IMR-90 (cell line): ENCODE measurements around the gene TOR2A. TPM values are rescaled to one million over a fixed set of nuclear protein-coding genes. Genes with fewer than 3 reads are reported as not detected.

Experiments
- ATAC-seq: fragments of 200-7000 bp; cut with Tn5 transposase; 2 replicates; pipeline ENCODE4 v1.9.1; 2020; ENCODE audit warnings: low read depth, mild to moderate bottlenecking, moderate library complexity
- BruUV-seq: library from RNA; stranded (reverse); fragments of 400-500 nt; replicated peaks from 2 replicates; lab custom pipeline; 2021; lab: Mats Ljungman, UMichigan
- CTCF ChIA-PET: fragments of 300-600 bp; formaldehyde crosslinking; extraction: SDS; loops from one replicate; lab custom pipeline; 2021; ENCODE audit warnings: antibody characterized with exemption; lab: Yijun Ruan, JAX
- POLR2A ChIA-PET: fragments of 300-600 bp; sonication (Branson Sonifier 250); formaldehyde crosslinking; loops from one replicate; lab custom pipeline; 2022; ENCODE audit warnings: antibody characterized with exemption; ENCODE audit not compliant: unreplicated experiment; lab: Charles Lee
- DNase-seq: peaks from one replicate; pipeline ENCODE4 v3.0.0; 2013
- H2AFZ ChIP-seq: replicated peaks from 2 replicates; pipeline ENCODE3; 2013; ENCODE audit warnings: low read length, mild to moderate bottlenecking; ENCODE audit not compliant: poor library complexity
- H2AK5ac ChIP-seq: 2 replicates; pipeline ENCODE4 v1.6.1; 2013; ENCODE audit warnings: low read depth, low read length, inconsistent platforms
- H2AK9ac ChIP-seq: replicated peaks from 2 replicates; pipeline ENCODE3; 2013; ENCODE audit warnings: mild to moderate bottlenecking, low read depth, low read length, moderate library complexity; ENCODE audit not compliant: poor library complexity
- H2BK120ac ChIP-seq: 2 replicates; pipeline ENCODE4 v1.6.1; 2013; ENCODE audit warnings: low read depth, low read length, inconsistent platforms
- H2BK15ac ChIP-seq: 3 replicates; pipeline ENCODE4 v1.6.1; 2013; ENCODE audit warnings: low read depth, low read length, inconsistent platforms
- H2BK20ac ChIP-seq: 2 replicates; pipeline ENCODE4 v1.6.1; 2013; ENCODE audit warnings: low read depth, mild to moderate bottlenecking, inconsistent platforms, low read length, moderate library complexity
- H2BK5ac ChIP-seq: 2 replicates; pipeline ENCODE4 v1.6.1; 2013; ENCODE audit warnings: mild to moderate bottlenecking, low read depth, low read length, inconsistent platforms; ENCODE audit not compliant: poor library complexity, severe bottlenecking
- H3K14ac ChIP-seq: replicated peaks from 2 replicates; pipeline ENCODE4 v1.6.1; 2013; ENCODE audit warnings: low read depth, low read length, inconsistent platforms
- H3K18ac ChIP-seq: 2 replicates; pipeline ENCODE4 v1.6.1; 2013; ENCODE audit warnings: low read depth, low read length, control low read depth
- H3K23ac ChIP-seq: 2 replicates; pipeline ENCODE4 v1.6.1; 2013; ENCODE audit warnings: low read depth, low read length, inconsistent platforms
- H3K27ac ChIP-seq: 2 replicates; pipeline ENCODE4 v1.5.1; 2013; ENCODE audit warnings: mild to moderate bottlenecking, control low read depth, low read length; ENCODE audit not compliant: insufficient read depth
- H3K27me3 ChIP-seq: 2 replicates; pipeline ENCODE4 v1.6.1; 2013; ENCODE audit warnings: low read length; ENCODE audit not compliant: control insufficient read depth, insufficient read depth
- H3K36me3 ChIP-seq: 2 replicates; pipeline ENCODE4 v1.6.1; 2013; ENCODE audit warnings: low read length, mixed read lengths; ENCODE audit not compliant: control insufficient read depth, insufficient read depth
- H3K4ac ChIP-seq: 2 replicates; pipeline ENCODE4 v1.6.1; 2013; ENCODE audit warnings: low read depth, low read length, inconsistent platforms
- H3K4me1 ChIP-seq: 2 replicates; pipeline ENCODE4 v1.6.1; 2013; ENCODE audit warnings: low read length, mixed read lengths; ENCODE audit not compliant: control insufficient read depth, insufficient read depth
- H3K4me2 ChIP-seq: 2 replicates; pipeline ENCODE4 v1.6.1; 2013; ENCODE audit warnings: low read depth, mild to moderate bottlenecking, control low read depth, low read length, moderate library complexity
- H3K4me3 ChIP-seq: 2 replicates; pipeline ENCODE4 v1.5.1; 2013; ENCODE audit warnings: low read depth, mild to moderate bottlenecking, control low read depth, low read length, moderate library complexity; ENCODE audit not compliant: insufficient read depth
- H3K56ac ChIP-seq: 2 replicates; pipeline ENCODE4 v1.6.1; 2013; ENCODE audit warnings: low read length, inconsistent platforms; ENCODE audit not compliant: insufficient read depth; ENCODE audit errors: extremely low read depth
- H3K79me1 ChIP-seq, 2 experiments: 2 replicates each; pipeline ENCODE4 v1.6.1; 2013; ENCODE audit warnings: low read length in 2 of 2, inconsistent platforms in 1 of 2, low read depth in 1 of 2
- H3K9ac ChIP-seq: 2 replicates; pipeline ENCODE4 v1.6.1; 2013; ENCODE audit warnings: low read depth, low read length, control low read depth
- H3K9me1 ChIP-seq: 2 replicates; pipeline ENCODE4 v1.6.1; 2013; ENCODE audit warnings: low read length, inconsistent platforms; ENCODE audit not compliant: insufficient read depth
- H3K9me3 ChIP-seq: 2 replicates; pipeline ENCODE4 v1.6.1; 2013; ENCODE audit warnings: low read length; ENCODE audit not compliant: control insufficient read depth, insufficient read depth
- H4K20me1 ChIP-seq: 2 replicates; pipeline ENCODE4 v1.6.1; 2013; ENCODE audit warnings: low read length, inconsistent platforms; ENCODE audit not compliant: insufficient read depth
- H4K5ac ChIP-seq: 2 replicates; pipeline ENCODE4 v1.6.1; 2013; ENCODE audit warnings: mild to moderate bottlenecking, low read depth, low read length, control low read depth
- H4K8ac ChIP-seq, 2 experiments: 2 replicates each; pipeline ENCODE4 v1.6.1; 2013; ENCODE audit warnings: low read depth in 2 of 2, low read length in 2 of 2, control low read depth in 1 of 2, inconsistent platforms in 1 of 2
- H4K91ac ChIP-seq: 2 replicates; pipeline ENCODE4 v1.6.1; 2013; ENCODE audit warnings: low read depth, low read length, inconsistent platforms; ENCODE audit not compliant: insufficient read depth
- BHLHE40 ChIP-seq: fragments of 150-350 bp; IDR thresholded peaks from 2 replicates; pipeline ENCODE4 v1.6.1; 2016; ENCODE audit warnings: mild to moderate bottlenecking, low read depth, low read length
- CEBPB ChIP-seq: IDR thresholded peaks from 2 replicates; pipeline ENCODE4 v1.6.1; 2012; ENCODE audit warnings: low read depth, low read length, improper control_type of control experiment
- ELK1 ChIP-seq: fragments of 150-350 bp; IDR thresholded peaks from 2 replicates; pipeline ENCODE4 v1.6.1; 2016; ENCODE audit warnings: low read depth, mild to moderate bottlenecking, low read length, moderate library complexity, borderline replicate concordance
- MXI1 ChIP-seq: IDR thresholded peaks from 2 replicates; pipeline ENCODE4 v1.6.1; 2012; ENCODE audit warnings: low read depth, mild to moderate bottlenecking, low read length, moderate library complexity, borderline replicate concordance
- NFE2L2 ChIP-seq: fragments of 150-350 bp; IDR thresholded peaks from 2 replicates; pipeline ENCODE4 v1.6.1; 2016; ENCODE audit warnings: low read depth, mild to moderate bottlenecking, low read length
- RAD21 ChIP-seq: IDR thresholded peaks from 2 replicates; pipeline ENCODE4 v1.6.1; 2012; ENCODE audit warnings: low read length, improper control_type of control experiment
- WGBS, 2 experiments: methylation state at CpG; one replicate each; pipeline versions ENCODE4 v1.1.5 to v1.1.7; 2013; ENCODE audit warnings: missing lambda C conversion rate in 2 of 2; ENCODE audit not compliant: insufficient read length in 1 of 2; ENCODE audit errors: extremely low coverage in 2 of 2; 5-methylcytosine and 5-hydroxymethylcytosine counted together
- dilution Hi-C: fragments of 300-500 bp; cut with HindIII; formaldehyde crosslinking; loops from one replicate; pipeline ENCODE4 v1.14.3; 2018; ENCODE audit warnings: low sequenced_read_pairs; ENCODE audit not compliant: unreplicated experiment
- in situ Hi-C: fragments of 300-500 bp; cut with MboI; formaldehyde crosslinking; loops from 3 replicates; pipeline ENCODE4 v1.14.3; 2019; ENCODE audit warnings: low sequenced_read_pairs, inconsistent platforms, mixed read lengths
- intact Hi-C: fragments of 100-400 bp; cut with micrococcal nuclease; formaldehyde crosslinking; loops from 2 replicates; pipeline ENCODE4 v1.10.0; 2022
- polyA plus RNA-seq, 3 experiments: library from polyadenylated mRNA; depleted of rRNA; stranded (reverse); fragments of >200 nt; gene quantifications; 2 replicates each; pipeline ENCODE4 v1.2.3, GENCODE V29; 2012; ENCODE audit warnings: low replicate concordance in 1 of 3
- total RNA-seq: library from RNA; depleted of rRNA; stranded (reverse); fragments of >200 nt; gene quantifications from 2 replicates; pipeline ENCODE4 v1.2.3, GENCODE V29; 2012

The TOR2A gene
- total and polyA plus RNA-seq, 2 of the 4 experiments (the other 2 are of a cell fraction), result 0.90 to 12.5 TPM

GRCh38 chr9:127749090-127749787 lies 14.1 kb upstream of the TOR2A start:
- no peak overlapping the region for H4K91ac ChIP-seq
- peaks cover 66% of the 10 kb centered on the region for H3K27me3 ChIP-seq
- no peak overlapping the region for H3K4me2 ChIP-seq
- ChIA-PET POLR2A (no interaction called here), CTCF (no interaction called here)
- BruUV-seq, result no TSS peak
- no peak overlapping the region for H2BK120ac ChIP-seq
- no peaks in the 10 kb centered on the region for H3K9me3 ChIP-seq
- dilution Hi-C loops (no loop called here), in situ Hi-C loops (no loop called here), intact Hi-C loops (no loop called here)
- H3K36me3 ChIP-seq, result no peaks in the 10 kb centered on the region
- no peak for ATAC-seq
- no peak overlapping the region for H3K23ac ChIP-seq
- H4K20me1 ChIP-seq, result peaks cover 6% of the 10 kb centered on the region; the same call in 1 of the 2 replicates
- no peak overlapping the region for H3K27ac ChIP-seq
- no peak overlapping the region for H2AK9ac ChIP-seq
- H3K14ac ChIP-seq, result no peak overlapping the region
- H3K79me1 ChIP-seq, result no peaks in the 10 kb centered on the region
- no peak overlapping the region for H3K9ac ChIP-seq
- H3K4me1 ChIP-seq, result no peaks in the 10 kb centered on the region
- H4K8ac ChIP-seq, result no peak overlapping the region
- no peak overlapping the region for H2BK5ac ChIP-seq
- no peak overlapping the region for H3K56ac ChIP-seq
- no peak overlapping the region for H2AK5ac ChIP-seq
- H2BK15ac ChIP-seq, result no peak overlapping the region
- no peak overlapping the region for H3K18ac ChIP-seq
- H2BK20ac ChIP-seq, result no peak overlapping the region
- H4K5ac ChIP-seq, result no peak overlapping the region
- no peak overlapping the region for H3K4me3 ChIP-seq
- WGBS, 2 experiments, result 84% methylated on average over 21 of the region's 26 CpGs; no CpG with 5 or more reads in 1 of the 2 experiments
- no peak for DNase-seq
- H3K9me1 ChIP-seq, result peaks cover 3% of the 10 kb centered on the region; the same call in 1 of the 2 replicates
- H2AFZ ChIP-seq, result no peak overlapping the region
- H3K4ac ChIP-seq, result no peak overlapping the region
- TF ChIP-seq BHLHE40, result no peak
- TF ChIP-seq CEBPB, result no peak
- TF ChIP-seq RAD21, result no peak
- TF ChIP-seq NFE2L2, result no peak
- no peak for TF ChIP-seq ELK1
- TF ChIP-seq MXI1, result no peak
